Muscle layer of duodenum (tissue), 2 donors: ENCODE results near the gene NAT8L.

Source experiments
- H3K27ac ChIP-seq: one replicate; pipeline ENCODE4 v1.7.0; 2013; ENCODE audit warnings: mild to moderate bottlenecking, low read length
- H3K27me3 ChIP-seq: one replicate; pipeline ENCODE4 v1.7.0; 2013; ENCODE audit warnings: low read depth, mild to moderate bottlenecking, control low read depth, low read length
- H3K36me3 ChIP-seq, 2 donors: one replicate each; pipeline ENCODE4 v1.7.0; 2013; ENCODE audit warnings: low read length in 2 of 2, control low read depth in 1 of 2, mild to moderate bottlenecking in 1 of 2; ENCODE audit not compliant: insufficient read depth in 2 of 2, control insufficient read depth in 1 of 2
- H3K4me1 ChIP-seq, 2 donors: one replicate each; pipeline ENCODE4 v1.7.0; 2013; ENCODE audit warnings: low read length in 2 of 2, mild to moderate bottlenecking in 2 of 2, control low read depth in 1 of 2, moderate library complexity in 1 of 2; ENCODE audit not compliant: insufficient read depth in 2 of 2, control insufficient read depth in 1 of 2
- H3K4me3 ChIP-seq, 2 donors: one replicate each; pipeline ENCODE4 v1.7.0; 2013; ENCODE audit warnings: low read length in 2 of 2, low read depth in 1 of 2, mild to moderate bottlenecking in 1 of 2
- H3K9me3 ChIP-seq, 2 donors: one replicate each; pipeline ENCODE4 v1.7.0; 2013; ENCODE audit warnings: low read length in 2 of 2, control low read depth in 1 of 2, mild to moderate bottlenecking in 1 of 2; ENCODE audit not compliant: control insufficient read depth in 1 of 2
- donor health status: healthy.

Gene NAT8L

GRCh38 chr4:2047031-2047660 lies 12.0 kb upstream of the NAT8L start:
- H3K36me3 ChIP-seq = no peaks in the 10 kb centered on the region
- peaks cover 0 to 3% of the 10 kb centered on the region in 2 donors for H3K9me3 ChIP-seq
- peaks cover 0 to 12% of the 10 kb centered on the region in 2 donors for H3K4me1 ChIP-seq
- no peak overlapping the region for H3K4me3 ChIP-seq
- peaks cover 9% of the 10 kb centered on the region for H3K27me3 ChIP-seq
- H3K27ac ChIP-seq = no peak overlapping the region

GRCh38 chr4:2047781-2048581 lies 11.1 kb upstream of the NAT8L start:
- H3K9me3 ChIP-seq = peaks cover 0 to 3% of the 10 kb centered on the region in 2 donors
- H3K4me1 ChIP-seq = peaks cover 0 to 5% of the 10 kb centered on the region in 2 donors
- no peaks in the 10 kb centered on the region for H3K36me3 ChIP-seq
- H3K4me3 ChIP-seq = no peak overlapping the region
- H3K27ac ChIP-seq = no peak overlapping the region
- peaks cover 6% of the 10 kb centered on the region for H3K27me3 ChIP-seq

- peaks cover 6% of the 10 kb centered on the region for H3K27me3 ChIP-seq
Measured at GRCh38 chr4:2048831-2049230, 10.3 kb upstream of the NAT8L start.

GRCh38 chr4:2049381-2049780 lies 9.7 kb upstream of the NAT8L start:
- no peaks in the 10 kb centered on the region for H3K36me3 ChIP-seq
- peaks cover 6% of the 10 kb centered on the region for H3K27me3 ChIP-seq
- no peak overlapping the region for H3K27ac ChIP-seq
- H3K4me3 ChIP-seq = no peak overlapping the region
- H3K9me3 ChIP-seq = peaks cover 0 to 3% of the 10 kb centered on the region in 2 donors
- H3K4me1 ChIP-seq = peaks cover 0 to 5% of the 10 kb centered on the region in 2 donors

More at GRCh38 chr4:2048831-2049230, 10.3 kb upstream of the NAT8L start:
- Histone ChIP-seq H3K4me1 (peaks cover 0 to 5% of the 10 kb centered on the region in 2 donors), H3K27ac (no peak overlapping the region), H3K36me3 (no peaks in the 10 kb centered on the region), H3K4me3 (no peak overlapping the region), H3K9me3 (peaks cover 0 to 3% of the 10 kb centered on the region in 2 donors)

- peaks cover 0 to 5% of the 10 kb centered on the region in 2 donors for H3K4me1 ChIP-seq
- peaks cover 0 to under 1% of the 10 kb centered on the region in 2 donors for H3K9me3 ChIP-seq
- H3K4me3 ChIP-seq = no peak overlapping the region
- no peak overlapping the region for H3K27ac ChIP-seq
- peaks cover 6% of the 10 kb centered on the region for H3K27me3 ChIP-seq
- no peaks in the 10 kb centered on the region for H3K36me3 ChIP-seq
Measured at GRCh38 chr4:2049811-2050210, 9.3 kb upstream of the NAT8L start.

- Histone ChIP-seq H3K4me1 (peaks cover 0 to 5% of the 10 kb centered on the region in 2 donors), H3K9me3 (no peaks in the 10 kb centered on the region), H3K27me3 (peaks cover 6% of the 10 kb centered on the region), H3K36me3 (no peaks in the 10 kb centered on the region), H3K4me3 (no peak overlapping the region), H3K27ac (no peak overlapping the region)
Measured at GRCh38 chr4:2051086-2051485, 8.0 kb upstream of the NAT8L start.

- Histone ChIP-seq H3K9me3 (no peaks in the 10 kb centered on the region), H3K4me3 (no peak overlapping the region), H3K27me3 (peaks cover 6% of the 10 kb centered on the region), H3K27ac (no peak overlapping the region), H3K36me3 (no peaks in the 10 kb centered on the region), H3K4me1 (peaks cover 0 to 4% of the 10 kb centered on the region in 2 donors)
Measured at GRCh38 chr4:2054217-2054616, 4.9 kb upstream of the NAT8L start.

GRCh38 chr4:2057382-2058065 lies 1.6 kb upstream of the NAT8L start:
- no peak overlapping the region for H3K27ac ChIP-seq
- H3K36me3 ChIP-seq = no peaks in the 10 kb centered on the region
- no peaks in the 10 kb centered on the region for H3K9me3 ChIP-seq
- H3K4me3 ChIP-seq = no peak overlapping the region
- peaks cover 6% of the 10 kb centered on the region for H3K27me3 ChIP-seq
- H3K4me1 ChIP-seq = peaks cover 0 to 12% of the 10 kb centered on the region in 2 donors

- H3K27ac ChIP-seq = no peak overlapping the region
- peak overlapping the region in 1 of 2 donors; percentile 48 for H3K4me3 ChIP-seq
- no peaks in the 10 kb centered on the region for H3K36me3 ChIP-seq
- no peaks in the 10 kb centered on the region for H3K9me3 ChIP-seq
- H3K27me3 ChIP-seq = peaks cover 6% of the 10 kb centered on the region
- H3K4me1 ChIP-seq = peaks cover 0 to 12% of the 10 kb centered on the region in 2 donors
Measured at GRCh38 chr4:2058264-2059045, 672 bp upstream of the NAT8L start.

GRCh38 chr4:2059726-2060602 lies 837 bp downstream of the NAT8L start:
- Histone ChIP-seq H3K27me3 (peaks cover 6% of the 10 kb centered on the region), H3K4me3 (no peak overlapping the region), H3K36me3 (no peaks in the 10 kb centered on the region), H3K9me3 (no peaks in the 10 kb centered on the region), H3K27ac (no peak overlapping the region), H3K4me1 (peaks cover 0 to 12% of the 10 kb centered on the region in 2 donors)
